HG03095 (cell line): Measurements from ENCODE around the gene ABCC6.

ENCODE experiments used
- ATAC-seq: cut with Tn5 transposase; IDR thresholded peaks from one replicate; pipeline ENCODE4 v1.9.1; 2021; ENCODE audit warnings: moderate library complexity; ENCODE audit not compliant: unreplicated experiment

Gene ABCC6

DNA sequence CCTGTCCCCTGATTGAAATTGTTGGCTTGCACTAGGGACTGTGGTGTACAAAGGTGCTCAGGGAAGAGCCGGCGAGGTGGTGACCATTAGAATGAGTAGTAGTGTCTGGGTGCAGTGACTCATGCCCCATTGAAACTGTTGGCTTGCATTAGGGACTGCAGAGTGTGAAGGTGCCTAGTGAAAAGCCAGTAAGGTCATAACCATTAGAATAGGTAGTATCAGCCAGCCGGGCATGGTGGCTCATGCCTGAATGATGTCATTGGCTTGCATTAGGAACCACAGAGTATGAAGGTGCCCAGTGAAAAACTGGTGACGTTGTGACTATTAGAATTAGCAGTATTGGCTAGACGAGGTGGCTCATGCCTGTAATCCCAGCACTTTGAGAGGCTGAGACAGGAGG lies 78.9 kb downstream of the ABCC6 start:
- no peak for ATAC-seq

DNA sequence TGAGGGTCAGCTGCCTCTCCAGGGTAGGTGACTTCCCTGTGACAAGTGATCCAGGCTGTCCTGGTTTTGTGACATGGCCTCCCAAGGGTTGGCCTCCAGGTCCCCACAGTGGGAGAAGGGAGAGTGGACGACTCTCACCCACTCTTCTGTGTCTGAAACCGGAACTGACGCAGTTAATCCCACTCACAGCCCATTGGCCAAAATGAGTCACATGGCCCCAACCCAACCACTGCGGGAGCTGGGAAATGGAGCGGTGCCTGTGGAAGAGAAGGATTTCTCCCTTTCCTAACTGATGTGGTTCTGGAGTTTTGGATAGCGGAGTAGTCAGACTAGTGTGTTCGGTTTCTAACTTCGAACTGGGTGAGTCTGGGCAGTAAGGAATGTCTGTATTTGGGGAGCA lies 79.4 kb downstream of the ABCC6 start:
- no peak for ATAC-seq

DNA sequence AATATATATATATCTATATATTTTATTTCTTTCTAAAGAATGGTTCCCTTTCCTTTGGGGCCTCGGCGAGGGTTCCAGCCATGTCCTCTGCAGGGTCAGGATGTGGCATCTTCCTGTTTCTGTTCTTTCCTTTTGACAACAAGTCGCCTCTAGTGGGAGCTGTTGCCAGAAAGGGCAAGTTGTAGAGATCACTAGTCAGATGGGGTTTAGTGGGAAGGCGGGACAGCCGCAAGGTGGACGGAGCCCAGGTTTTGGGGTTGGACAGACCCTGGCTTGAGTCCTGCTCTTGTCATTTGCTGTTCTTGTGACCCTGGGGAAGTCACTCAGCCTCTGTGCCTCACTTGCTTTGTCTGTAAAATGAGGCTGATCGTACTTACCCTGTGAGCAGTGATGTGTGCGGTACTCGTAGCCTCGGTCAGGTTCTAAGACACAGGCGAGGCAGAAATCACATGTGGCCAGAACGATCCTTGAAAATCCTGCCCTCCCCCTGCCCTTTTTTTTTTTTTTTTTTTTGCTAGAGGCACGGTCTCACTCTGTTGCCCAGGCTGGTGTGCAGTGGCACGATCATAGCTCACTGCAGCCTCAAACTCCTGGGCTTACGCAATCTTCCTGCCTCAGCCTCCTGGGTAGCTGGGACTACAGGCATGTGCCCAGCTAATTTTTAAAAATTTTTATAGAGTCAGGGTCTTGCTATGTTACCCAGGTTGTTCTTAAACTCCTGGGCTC lies 80.1 kb downstream of the ABCC6 start:
- ATAC-seq: no peak

DNA sequence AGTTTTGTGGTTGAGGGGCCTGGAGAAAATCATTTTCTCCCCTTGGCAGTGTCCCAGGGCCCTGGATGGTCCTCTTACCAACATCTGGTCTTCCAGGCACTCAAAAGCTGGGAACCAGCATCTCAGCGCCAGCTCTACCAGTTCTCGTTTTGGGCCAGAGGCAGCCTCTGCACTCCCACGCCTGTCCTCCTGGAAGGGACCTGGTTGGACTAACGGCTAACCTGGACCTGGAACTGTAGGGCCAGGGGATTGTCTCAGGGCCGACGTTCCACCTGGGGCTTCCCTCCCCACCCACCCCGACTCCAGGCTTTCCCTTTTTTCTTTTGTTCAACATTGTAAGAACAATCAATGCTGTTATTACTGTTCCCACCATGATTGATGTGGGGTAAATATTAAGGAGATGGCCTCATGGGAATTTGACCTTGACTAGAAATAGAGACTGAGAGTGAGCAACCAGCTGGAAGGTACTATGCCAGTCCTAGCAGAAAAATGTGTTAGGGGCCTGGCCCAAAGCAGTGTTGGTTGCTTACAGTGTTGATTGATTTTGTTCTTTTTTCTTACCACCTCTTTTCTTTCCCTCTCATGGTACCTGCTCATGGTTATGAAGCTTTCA lies 81.4 kb downstream of the ABCC6 start:
- ATAC-seq: no peak

DNA sequence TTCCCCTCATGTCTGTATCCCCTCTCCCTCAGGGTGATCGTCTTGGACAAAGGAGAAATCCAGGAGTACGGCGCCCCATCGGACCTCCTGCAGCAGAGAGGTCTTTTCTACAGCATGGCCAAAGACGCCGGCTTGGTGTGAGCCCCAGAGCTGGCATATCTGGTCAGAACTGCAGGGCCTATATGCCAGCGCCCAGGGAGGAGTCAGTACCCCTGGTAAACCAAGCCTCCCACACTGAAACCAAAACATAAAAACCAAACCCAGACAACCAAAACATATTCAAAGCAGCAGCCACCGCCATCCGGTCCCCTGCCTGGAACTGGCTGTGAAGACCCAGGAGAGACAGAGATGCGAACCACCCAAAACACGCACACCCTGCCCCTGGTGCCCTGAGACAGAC lies 82.2 kb downstream of the ABCC6 start:
- no peak for ATAC-seq

DNA sequence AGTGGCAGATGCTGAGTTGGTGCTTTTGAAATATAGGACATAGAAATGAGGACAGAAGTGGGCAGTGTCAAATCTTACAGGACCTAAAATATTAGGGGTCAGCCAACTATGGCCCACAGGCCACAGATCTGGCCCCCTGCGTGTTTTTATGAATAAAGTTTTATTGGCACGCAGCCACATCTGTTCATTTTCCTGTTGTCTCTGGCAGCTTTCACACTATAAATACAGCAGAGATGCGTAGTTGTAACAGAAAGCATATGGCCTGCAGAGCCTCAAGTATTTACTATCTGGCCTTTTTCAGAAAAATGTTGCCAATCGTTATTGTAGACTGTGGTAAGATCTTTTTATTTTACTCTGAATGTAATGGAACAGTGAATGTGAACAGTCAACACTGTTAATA lies 82.8 kb downstream of the ABCC6 start:
- no peak for ATAC-seq

DNA sequence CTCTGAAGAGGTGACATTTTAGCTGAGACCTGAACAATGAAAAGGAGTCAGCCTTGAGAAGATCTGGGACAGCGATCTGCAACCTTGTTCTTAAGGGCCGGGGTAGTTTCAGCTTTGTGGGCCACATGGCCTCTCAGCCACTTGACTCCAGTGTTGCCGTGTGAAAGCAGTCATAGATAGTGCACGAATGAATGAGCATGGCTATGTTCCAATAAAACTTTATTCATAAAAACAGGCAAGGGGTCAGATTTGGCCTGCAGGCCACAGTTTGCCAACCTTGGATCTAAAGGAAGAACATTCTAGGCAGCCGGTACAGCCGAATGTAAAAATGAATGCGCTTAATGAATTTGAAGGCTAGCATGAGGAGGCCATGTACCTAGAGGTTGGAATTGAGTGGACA lies 83.5 kb downstream of the ABCC6 start:
- ATAC-seq: no peak

DNA sequence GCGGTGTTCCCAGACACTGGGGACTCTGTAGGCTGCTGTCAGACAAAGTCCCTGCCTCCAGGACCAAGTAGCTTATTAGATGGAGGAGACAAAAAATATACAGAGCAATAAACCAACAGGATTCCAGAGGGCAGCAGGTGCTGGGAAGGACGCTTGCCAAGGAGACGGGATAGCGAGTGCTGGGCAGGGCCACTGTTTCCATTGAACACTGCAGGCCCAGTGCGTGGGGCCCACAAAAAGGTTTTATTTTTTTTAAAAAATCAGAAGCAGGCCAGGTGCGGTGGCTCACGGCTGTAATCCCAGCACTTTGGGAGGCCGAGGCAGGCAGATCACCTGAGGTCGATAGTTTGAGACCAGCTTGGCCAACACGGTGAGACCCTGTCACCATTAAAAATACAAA lies 84.2 kb downstream of the ABCC6 start:
- no peak for ATAC-seq

DNA sequence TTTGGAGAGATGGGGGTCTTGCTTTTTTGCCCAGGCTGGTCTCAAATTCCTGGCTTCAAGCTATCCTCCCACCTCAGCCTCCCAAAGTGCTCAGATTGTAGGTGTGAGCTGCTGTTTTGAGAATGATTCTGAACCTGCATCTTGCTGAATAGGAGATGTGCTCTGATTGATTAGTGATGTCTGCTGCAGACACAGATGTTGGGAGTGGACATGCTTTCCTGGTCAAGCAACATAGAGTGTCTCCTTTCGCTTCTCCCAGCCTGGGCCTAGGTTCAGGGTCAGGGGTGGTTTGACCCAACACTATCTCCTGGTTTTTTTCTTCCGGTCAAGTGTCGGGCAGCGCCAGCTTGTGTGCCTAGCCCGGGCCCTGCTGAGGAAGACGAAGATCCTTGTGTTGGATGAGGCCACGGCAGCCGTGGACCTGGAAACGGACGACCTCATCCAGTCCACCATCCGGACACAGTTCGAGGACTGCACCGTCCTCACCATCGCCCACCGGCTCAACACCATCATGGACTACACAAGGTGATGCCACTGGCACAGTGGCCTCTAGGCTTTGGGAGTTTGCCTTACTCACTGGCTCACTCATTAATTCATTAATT lies 85.2 kb downstream of the ABCC6 start:
- ATAC-seq: no peak

DNA sequence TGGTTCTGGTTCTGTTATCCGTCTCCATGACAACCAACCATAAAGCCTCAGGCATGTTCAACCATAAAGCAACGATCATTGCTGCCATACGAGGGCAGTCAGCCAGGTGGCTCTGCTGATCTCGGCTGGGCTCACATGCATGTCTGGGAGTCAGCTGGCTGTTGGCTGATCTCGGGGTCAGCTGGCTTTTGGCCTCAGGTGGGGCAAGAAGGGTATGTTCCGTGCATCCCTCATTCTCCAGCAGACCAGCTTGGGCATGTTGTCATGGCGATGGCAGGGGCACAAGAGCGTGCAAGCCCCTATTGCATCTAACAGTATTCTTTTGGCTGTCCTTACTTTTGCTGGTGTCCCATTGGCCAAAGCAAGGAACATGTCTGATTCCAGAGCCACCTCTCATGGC lies 86.2 kb downstream of the ABCC6 start:
- no peak for ATAC-seq

DNA sequence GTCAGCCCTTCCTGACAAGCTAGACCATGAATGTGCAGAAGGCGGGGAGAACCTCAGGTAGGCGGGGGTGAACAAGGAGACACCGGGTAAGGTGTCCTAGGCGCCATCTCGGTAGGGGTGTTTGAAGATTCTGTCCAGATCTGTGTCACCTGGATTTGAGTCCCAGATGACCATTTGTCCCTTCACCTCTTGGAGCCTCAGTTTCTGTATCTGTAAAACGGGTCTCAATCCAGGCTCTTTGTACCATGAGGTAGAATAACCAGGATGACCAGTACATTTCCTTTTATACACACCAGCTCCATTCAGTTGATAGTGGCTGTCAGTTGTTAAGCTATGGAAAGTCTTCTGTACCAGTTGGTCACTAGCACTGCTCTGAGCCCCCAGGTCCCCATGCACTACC lies 86.7 kb downstream of the ABCC6 start:
- no peak for ATAC-seq

DNA sequence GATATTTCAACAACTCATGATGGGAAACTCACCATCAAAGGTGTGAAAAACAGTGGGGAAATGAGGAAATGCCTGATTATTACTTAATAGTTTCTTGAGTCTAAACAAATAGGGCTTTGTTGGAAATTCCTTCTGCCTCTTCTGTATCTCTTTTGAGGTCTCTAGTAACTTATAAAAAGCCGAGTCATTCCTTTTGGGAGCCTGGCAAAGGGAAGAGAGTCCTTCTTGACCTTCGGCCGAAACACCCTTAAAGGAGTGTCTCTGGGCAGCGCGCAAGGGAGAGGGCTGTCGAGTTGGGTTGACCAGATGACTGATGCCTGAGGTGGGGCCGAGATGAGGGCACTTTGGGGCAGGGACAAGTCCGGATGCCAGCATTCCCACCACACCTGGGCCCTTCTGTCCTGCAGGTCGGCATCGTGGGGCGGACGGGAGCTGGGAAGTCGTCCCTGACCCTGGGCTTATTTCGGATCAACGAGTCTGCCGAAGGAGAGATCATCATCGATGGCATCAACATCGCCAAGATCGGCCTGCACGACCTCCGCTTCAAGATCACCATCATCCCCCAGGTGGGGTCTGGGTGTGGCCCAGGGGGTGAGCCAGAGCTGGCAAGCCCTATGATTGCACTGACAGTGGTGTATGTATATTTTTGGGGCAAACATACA lies 89.2 kb downstream of the ABCC6 start:
- ATAC-seq: no peak

DNA sequence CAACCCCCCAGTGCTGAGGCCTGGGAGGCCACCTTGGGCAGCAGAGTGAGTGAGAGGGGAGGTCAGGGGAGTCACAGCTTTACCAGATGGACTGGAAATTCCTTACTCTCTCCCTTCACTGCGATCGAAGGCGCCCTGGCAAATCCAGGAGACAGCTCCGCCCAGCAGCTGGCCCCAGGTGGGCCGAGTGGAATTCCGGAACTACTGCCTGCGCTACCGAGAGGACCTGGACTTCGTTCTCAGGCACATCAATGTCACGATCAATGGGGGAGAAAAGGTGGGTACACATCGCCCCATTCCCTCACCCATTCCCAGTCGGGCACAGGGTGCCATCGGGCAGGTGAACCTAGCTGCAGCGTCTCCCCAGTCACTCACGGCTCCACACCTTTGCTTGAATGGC lies 91.6 kb downstream of the ABCC6 start:
- ATAC-seq: no peak

DNA sequence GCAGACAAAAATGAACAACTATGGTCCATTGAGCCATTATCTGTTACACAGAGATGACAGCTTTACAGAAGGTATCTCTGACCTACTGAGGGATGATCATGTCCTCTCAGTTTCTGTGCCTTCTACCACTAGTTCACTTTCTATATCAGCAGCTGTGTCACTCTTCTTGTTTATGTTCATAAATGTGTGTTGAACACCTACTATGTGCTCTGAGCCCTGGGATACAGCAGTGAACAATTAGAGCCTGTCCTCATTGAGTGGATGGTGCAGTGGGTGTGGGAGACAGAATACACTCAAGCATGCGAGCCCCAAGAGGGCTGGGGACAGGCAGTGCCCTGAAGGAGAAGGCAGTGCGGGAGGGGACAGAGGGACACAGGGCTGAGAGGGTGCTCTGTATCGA lies 92.1 kb downstream of the ABCC6 start:
- no peak for ATAC-seq

DNA sequence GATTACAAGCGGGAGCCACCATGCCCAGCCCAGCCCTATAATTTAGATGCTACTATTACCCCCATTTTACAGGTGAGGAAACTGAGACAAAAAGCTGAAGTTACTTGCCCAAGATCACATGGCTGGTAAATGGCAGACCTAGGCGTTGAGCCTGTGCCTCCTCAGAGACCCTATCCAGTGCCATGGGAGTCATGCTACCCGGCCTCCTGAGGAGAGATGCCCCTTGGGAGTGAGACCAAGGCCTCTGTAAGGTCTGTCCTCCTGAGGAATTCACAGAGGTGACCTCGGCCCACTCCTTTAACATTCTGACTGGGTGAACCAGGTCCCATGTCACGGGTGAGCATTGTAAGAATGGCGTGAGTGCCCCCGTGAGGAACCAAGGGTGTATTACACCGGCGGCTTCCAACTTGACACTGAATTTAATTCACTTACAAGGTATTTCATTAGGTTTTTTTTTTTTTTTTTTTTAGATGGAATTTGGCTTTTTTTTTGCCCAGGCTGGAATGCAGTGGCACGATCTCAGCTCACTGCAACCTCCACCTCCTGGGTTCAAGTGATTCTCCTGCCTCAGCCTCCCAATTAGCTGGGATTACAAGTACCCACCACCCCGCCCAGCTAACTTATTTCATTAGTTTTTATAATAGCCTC lies 95.7 kb downstream of the ABCC6 start:
- no peak for ATAC-seq

DNA sequence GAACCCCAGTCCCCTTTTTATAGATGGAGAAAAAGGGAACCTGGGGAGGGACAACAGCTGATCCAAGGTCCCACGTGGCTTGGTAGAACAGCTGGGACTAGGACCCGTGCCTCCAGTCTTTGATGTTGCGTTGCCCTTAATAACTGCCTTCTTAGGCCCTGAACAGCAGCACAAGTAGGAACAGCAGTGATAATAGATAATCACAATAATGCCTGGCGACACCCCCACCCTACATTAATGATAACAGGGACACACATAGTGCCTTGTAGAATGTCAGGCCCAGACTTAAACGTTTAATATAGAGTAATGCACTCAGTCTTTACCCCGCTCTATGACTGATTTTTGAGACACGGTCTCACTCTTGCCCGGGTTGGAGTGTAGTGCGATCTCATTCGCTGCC lies 96.4 kb downstream of the ABCC6 start:
- ATAC-seq: no peak

DNA sequence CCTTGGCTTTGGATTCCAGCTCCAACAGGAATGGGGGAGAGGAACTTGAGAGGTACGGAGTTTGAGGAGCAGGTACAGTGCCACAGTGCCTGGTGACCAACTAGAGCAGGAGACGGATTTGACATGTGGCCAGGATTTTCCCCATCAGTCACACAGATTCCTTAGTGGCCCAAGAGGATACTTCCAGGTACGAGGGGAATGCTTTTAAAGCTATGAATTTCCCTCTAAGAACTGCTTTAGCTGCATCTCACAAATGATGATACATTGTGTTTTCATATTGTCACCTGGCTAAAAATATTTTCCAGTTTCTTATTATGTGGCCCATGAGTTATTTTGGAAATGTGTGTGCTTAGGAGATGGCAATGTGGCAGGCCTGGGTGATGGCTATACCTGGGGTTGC lies 98.3 kb downstream of the ABCC6 start:
- ATAC-seq: no peak

DNA sequence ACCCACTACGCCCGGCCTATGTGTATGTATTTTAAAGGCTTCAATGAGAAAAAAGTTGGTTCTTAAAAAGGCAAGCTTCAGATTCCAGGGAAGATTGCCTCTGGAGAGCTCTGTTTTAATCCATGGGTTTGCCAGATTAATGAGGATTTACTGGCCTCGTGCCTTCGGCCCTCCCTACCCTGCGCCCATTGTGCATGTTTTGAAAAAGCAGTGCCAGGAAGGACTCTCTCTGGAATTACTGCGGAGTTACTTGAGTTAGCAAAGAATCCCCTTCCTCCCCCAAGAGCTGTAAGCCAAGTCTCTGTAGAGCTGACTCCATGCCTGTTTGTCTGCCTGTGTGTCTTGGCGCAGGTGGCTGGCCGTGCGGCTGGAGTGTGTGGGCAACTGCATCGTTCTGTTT lies 98.9 kb downstream of the ABCC6 start:
- ATAC-seq: no peak

DNA sequence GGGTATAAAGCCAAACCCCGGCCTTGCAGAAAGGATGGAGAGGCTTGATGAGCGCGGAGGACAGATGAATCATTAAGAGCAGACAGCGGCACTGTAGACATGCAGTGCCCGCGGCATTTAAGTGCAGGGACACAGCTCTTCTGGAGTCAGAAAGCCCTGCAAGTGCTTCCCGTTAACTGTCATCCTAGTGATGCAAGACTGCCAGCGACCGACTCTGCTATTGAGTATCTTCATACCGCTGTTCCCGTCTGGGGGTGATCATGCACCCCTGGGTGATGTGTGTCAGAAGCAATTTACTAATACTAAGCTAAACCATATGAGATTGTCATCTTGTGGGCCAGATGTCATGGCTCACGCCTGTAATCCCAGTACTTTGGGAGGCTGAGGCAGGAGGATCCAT lies 101.0 kb downstream of the ABCC6 start:
- ATAC-seq: no peak

DNA sequence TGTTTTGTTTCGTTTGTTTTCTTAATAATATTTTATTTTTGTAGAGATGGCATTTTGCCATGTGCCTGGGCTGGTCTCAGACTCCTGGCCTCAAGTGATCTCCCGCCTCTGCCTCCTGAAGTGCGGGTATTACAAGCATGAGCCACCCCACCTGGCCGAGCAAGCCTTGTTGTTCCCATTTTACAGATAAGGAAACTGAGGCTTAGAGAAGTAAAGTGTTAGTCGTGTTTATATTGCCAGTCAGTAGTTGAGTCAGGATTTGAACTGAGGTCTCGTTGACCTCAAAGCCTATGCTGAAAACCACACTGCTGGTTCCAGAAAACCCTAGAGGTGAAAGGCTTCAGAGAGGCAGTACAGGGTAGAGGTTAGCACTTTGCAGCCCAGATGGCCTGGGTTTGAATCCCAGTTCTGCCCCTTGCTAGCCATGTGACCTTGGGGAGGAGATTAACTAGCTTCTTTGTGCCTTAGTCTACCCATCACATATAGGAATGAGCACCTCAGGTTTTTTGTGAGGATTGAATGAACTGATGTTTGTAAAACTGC lies 102.0 kb downstream of the ABCC6 start:
- ATAC-seq: no peak
